ENCODE measurements around the gene RALB. TPM values are rescaled to one million over a fixed set of nuclear protein-coding genes. Genes with fewer than 3 reads are reported as not detected.

The RALB gene
- total and polyA plus RNA-seq, 9 donors = 42.4 to 73.0 (median 57.2) TPM

DNA sequence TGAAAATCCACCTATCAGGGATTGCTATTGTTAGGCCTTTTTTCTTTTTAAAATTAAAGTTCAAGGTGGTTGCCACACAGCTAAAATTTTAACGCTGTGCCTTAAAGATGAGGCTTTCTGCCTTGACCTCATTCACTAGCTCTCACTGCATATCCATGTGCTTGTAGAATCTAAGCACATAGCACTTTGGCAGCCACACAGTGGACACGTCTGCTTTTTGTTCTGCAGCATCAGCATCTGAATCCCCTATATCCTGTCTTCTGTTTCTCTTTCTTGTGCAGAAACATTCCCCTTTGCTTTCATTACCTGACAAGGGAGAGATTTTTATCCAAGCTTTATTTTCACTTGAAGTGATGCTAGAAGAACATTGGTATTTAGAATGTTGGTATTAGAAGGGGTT lies 38.1 kb downstream of the RALB start:
- DNase-seq = peak; percentile 87
- 0% methylated on average over 2 of the region's 2 CpGs for WGBS (ENCODE audit: insufficient coverage)
- H3K36me3 ChIP-seq (ENCODE audit: control insufficient read depth, insufficient read depth, low read length) = peaks cover 41% of the 10 kb centered on the region
- H3K27me3 ChIP-seq (ENCODE audit: control insufficient read depth, insufficient read depth, low read length) = no peaks in the 10 kb centered on the region
- no peaks in the 10 kb centered on the region for H3K9me3 ChIP-seq (replicated peaks; ENCODE audit: control insufficient read depth, low read depth, low read length)
- no peak overlapping the region for H3K4me3 ChIP-seq (ENCODE audit: low read length)
- peaks cover 8% of the 10 kb centered on the region for H3K4me1 ChIP-seq (ENCODE audit: control insufficient read depth, insufficient read depth, low read length)
- peak overlapping the region; percentile 67 for H3K27ac ChIP-seq (ENCODE audit: low read length)

GRCh38 chr2:120291401-120292311 lies 39.0 kb downstream of the RALB start:
- Histone ChIP-seq H3K36me3 (ENCODE audit: control insufficient read depth, insufficient read depth, low read length) (peaks cover 39% of the 10 kb centered on the region), H3K27ac (ENCODE audit: low read length) (peak overlapping the region; percentile 32), H3K4me1 (ENCODE audit: control insufficient read depth, insufficient read depth, low read length) (peaks cover 8% of the 10 kb centered on the region), H3K9me3 (replicated peaks; ENCODE audit: control insufficient read depth, low read depth, low read length) (no peaks in the 10 kb centered on the region), H3K4me3 (ENCODE audit: low read length) (no peak overlapping the region), H3K27me3 (ENCODE audit: control insufficient read depth, insufficient read depth, low read length) (no peaks in the 10 kb centered on the region)
- DNase-seq = peak; percentile 63
- 47% methylated on average over 2 of the region's 4 CpGs for WGBS (ENCODE audit: insufficient coverage)

- Histone ChIP-seq H3K36me3 (ENCODE audit: control insufficient read depth, insufficient read depth, low read length) (peaks cover 49% of the 10 kb centered on the region), H3K4me1 (ENCODE audit: control insufficient read depth, insufficient read depth, low read length) (peaks cover 8% of the 10 kb centered on the region), H3K27me3 (ENCODE audit: control insufficient read depth, insufficient read depth, low read length) (no peaks in the 10 kb centered on the region), H3K27ac (ENCODE audit: low read length) (no peak overlapping the region), H3K4me3 (ENCODE audit: low read length) (no peak overlapping the region), H3K9me3 (replicated peaks; ENCODE audit: control insufficient read depth, low read depth, low read length) (no peaks in the 10 kb centered on the region)
- no peak for DNase-seq
- WGBS (ENCODE audit: insufficient coverage) = no CpG with 5 or more reads among the region's 5 CpGs
Observed at GRCh38 chr2:120293096-120294007, 40.7 kb downstream of the RALB start.

GRCh38 chr2:120294008-120294340 lies 41.3 kb downstream of the RALB start:
- peaks cover 8% of the 10 kb centered on the region for H3K4me1 ChIP-seq (ENCODE audit: control insufficient read depth, insufficient read depth, low read length)
- H3K36me3 ChIP-seq (ENCODE audit: control insufficient read depth, insufficient read depth, low read length) = peaks cover 51% of the 10 kb centered on the region
- no peaks in the 10 kb centered on the region for H3K27me3 ChIP-seq (ENCODE audit: control insufficient read depth, insufficient read depth, low read length)
- H3K9me3 ChIP-seq (replicated peaks; ENCODE audit: control insufficient read depth, low read depth, low read length) = no peaks in the 10 kb centered on the region
- WGBS (ENCODE audit: insufficient coverage) = no CpG with 5 or more reads among the region's 3 CpGs
- DNase-seq = no peak
- H3K4me3 ChIP-seq (ENCODE audit: low read length) = no peak overlapping the region
- H3K27ac ChIP-seq (ENCODE audit: low read length) = no peak overlapping the region

- no peaks in the 10 kb centered on the region for H3K9me3 ChIP-seq (replicated peaks; ENCODE audit: control insufficient read depth, low read depth, low read length)
- WGBS (ENCODE audit: insufficient coverage) = no CpG with 5 or more reads among the region's 7 CpGs
- peaks cover 39% of the 10 kb centered on the region for H3K36me3 ChIP-seq (ENCODE audit: control insufficient read depth, insufficient read depth, low read length)
- no peaks in the 10 kb centered on the region for H3K4me1 ChIP-seq (ENCODE audit: control insufficient read depth, insufficient read depth, low read length)
- H3K27me3 ChIP-seq (ENCODE audit: control insufficient read depth, insufficient read depth, low read length) = no peaks in the 10 kb centered on the region
- peak; percentile 46 for DNase-seq
- H3K4me3 ChIP-seq (ENCODE audit: low read length) = no peak overlapping the region
- H3K27ac ChIP-seq (ENCODE audit: low read length) = no peak overlapping the region
Observed at GRCh38 chr2:120298173-120298835, 45.7 kb downstream of the RALB start.

DNA sequence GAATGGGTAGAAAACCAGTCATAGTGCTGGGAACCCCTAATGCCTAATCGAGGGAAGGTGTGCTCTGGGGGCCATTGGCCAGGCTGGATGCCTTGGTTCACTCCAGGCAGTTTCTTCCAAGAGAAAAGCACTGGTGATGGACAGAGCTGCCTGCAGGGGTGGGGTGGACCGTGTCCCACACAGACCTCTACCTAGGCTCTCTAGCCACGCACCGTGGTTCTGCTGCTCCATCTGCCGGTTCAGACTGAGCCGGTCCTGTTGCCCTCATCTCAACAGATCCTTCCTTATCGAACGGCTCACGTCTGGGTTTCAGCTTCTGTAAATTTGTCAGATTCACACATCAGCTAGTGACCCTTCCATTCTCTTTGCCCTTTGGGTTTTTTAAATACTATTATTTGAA lies 46.4 kb downstream of the RALB start:
- Histone ChIP-seq H3K4me3 (ENCODE audit: low read length) (no peak overlapping the region), H3K4me1 (ENCODE audit: control insufficient read depth, insufficient read depth, low read length) (no peaks in the 10 kb centered on the region), H3K27me3 (ENCODE audit: control insufficient read depth, insufficient read depth, low read length) (no peaks in the 10 kb centered on the region), H3K9me3 (replicated peaks; ENCODE audit: control insufficient read depth, low read depth, low read length) (no peaks in the 10 kb centered on the region), H3K27ac (ENCODE audit: low read length) (no peak overlapping the region), H3K36me3 (ENCODE audit: control insufficient read depth, insufficient read depth, low read length) (peaks cover 36% of the 10 kb centered on the region)
- no peak for DNase-seq
- 93% methylated on average over 6 of the region's 9 CpGs for WGBS (ENCODE audit: insufficient coverage)

DNA sequence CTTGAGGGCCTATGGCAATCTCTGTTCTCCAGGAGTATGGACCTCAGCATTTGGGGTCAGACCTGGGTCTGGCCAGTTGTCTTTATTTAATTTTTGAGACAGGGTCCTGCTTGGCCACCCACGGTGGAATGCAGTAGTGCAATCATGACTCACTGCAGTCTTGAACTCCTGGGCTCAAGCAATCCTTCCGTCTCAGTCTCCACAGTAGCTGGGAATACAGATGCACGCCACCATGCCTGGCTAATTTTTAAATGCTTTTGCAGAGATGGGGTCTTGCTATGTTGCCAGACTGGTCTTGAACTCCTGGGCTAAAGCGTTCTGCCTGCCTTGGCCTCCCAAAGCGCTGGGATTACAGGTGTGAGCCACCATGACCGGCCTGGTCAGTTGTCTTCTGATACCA lies 46.9 kb downstream of the RALB start:
- Histone ChIP-seq H3K4me3 (ENCODE audit: low read length) (no peak overlapping the region), H3K36me3 (ENCODE audit: control insufficient read depth, insufficient read depth, low read length) (peaks cover 31% of the 10 kb centered on the region), H3K9me3 (replicated peaks; ENCODE audit: control insufficient read depth, low read depth, low read length) (no peaks in the 10 kb centered on the region), H3K4me1 (ENCODE audit: control insufficient read depth, insufficient read depth, low read length) (no peaks in the 10 kb centered on the region), H3K27me3 (ENCODE audit: control insufficient read depth, insufficient read depth, low read length) (no peaks in the 10 kb centered on the region), H3K27ac (ENCODE audit: low read length) (no peak overlapping the region)
- 98% methylated on average over 6 of the region's 6 CpGs for WGBS (ENCODE audit: insufficient coverage)
- no peak for DNase-seq

- no peak overlapping the region for H3K4me3 ChIP-seq (ENCODE audit: low read length)
- H3K27ac ChIP-seq (ENCODE audit: low read length) = no peak overlapping the region
- H3K9me3 ChIP-seq (replicated peaks; ENCODE audit: control insufficient read depth, low read depth, low read length) = no peaks in the 10 kb centered on the region
- no peak for DNase-seq
- no peaks in the 10 kb centered on the region for H3K27me3 ChIP-seq (ENCODE audit: control insufficient read depth, insufficient read depth, low read length)
- 70% methylated on average over 8 of the region's 10 CpGs for WGBS (ENCODE audit: insufficient coverage)
- peaks cover 32% of the 10 kb centered on the region for H3K36me3 ChIP-seq (ENCODE audit: control insufficient read depth, insufficient read depth, low read length)
- H3K4me1 ChIP-seq (ENCODE audit: control insufficient read depth, insufficient read depth, low read length) = no peaks in the 10 kb centered on the region
Observed at GRCh38 chr2:120300385-120300784, 47.7 kb downstream of the RALB start.

- Histone ChIP-seq H3K27ac (ENCODE audit: low read length) (no peak overlapping the region), H3K4me3 (ENCODE audit: low read length) (no peak overlapping the region), H3K36me3 (ENCODE audit: control insufficient read depth, insufficient read depth, low read length) (peaks cover 33% of the 10 kb centered on the region), H3K9me3 (replicated peaks; ENCODE audit: control insufficient read depth, low read depth, low read length) (no peaks in the 10 kb centered on the region), H3K27me3 (ENCODE audit: control insufficient read depth, insufficient read depth, low read length) (no peaks in the 10 kb centered on the region), H3K4me1 (ENCODE audit: control insufficient read depth, insufficient read depth, low read length) (no peaks in the 10 kb centered on the region)
- DNase-seq = no peak
- WGBS (ENCODE audit: insufficient coverage) = 63% methylated on average over 3 of the region's 5 CpGs
Observed at GRCh38 chr2:120301284-120301683, 48.6 kb downstream of the RALB start.

DNA sequence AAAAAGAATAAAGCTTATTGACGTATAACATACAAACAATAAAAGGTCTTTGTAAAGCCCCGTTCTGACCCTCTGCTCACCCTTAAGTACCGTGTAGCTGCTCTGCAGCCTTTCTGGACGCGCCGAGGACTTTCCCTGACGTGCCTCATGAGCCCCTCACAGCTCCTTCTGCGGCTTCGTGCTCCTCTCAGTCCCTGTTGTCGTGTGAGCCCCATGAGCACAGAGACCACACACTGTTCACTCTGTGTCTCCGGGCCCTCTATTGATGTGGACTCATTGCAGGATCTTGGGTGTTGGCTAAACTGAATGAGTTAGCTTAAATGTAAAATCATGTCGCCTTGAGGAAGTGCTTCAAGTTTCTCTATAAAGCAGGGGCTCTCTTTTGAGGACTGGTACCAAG lies 49.6 kb downstream of the RALB start:
- Histone ChIP-seq H3K27ac (ENCODE audit: low read length) (no peak overlapping the region), H3K4me1 (ENCODE audit: control insufficient read depth, insufficient read depth, low read length) (no peaks in the 10 kb centered on the region), H3K36me3 (ENCODE audit: control insufficient read depth, insufficient read depth, low read length) (peaks cover 29% of the 10 kb centered on the region), H3K27me3 (ENCODE audit: control insufficient read depth, insufficient read depth, low read length) (no peaks in the 10 kb centered on the region), H3K4me3 (ENCODE audit: low read length) (no peak overlapping the region), H3K9me3 (replicated peaks; ENCODE audit: control insufficient read depth, low read depth, low read length) (no peaks in the 10 kb centered on the region)
- no peak for DNase-seq
- 93% methylated on average over 2 of the region's 12 CpGs for WGBS (ENCODE audit: insufficient coverage)

Measured in muscle of leg (tissue), 11 donors.